Progenitor cell of endocrine pancreas (in vitro differentiated cells): Measurements from ENCODE around the gene AXIN2. TPM values are rescaled to one million over a fixed set of nuclear protein-coding genes. Genes with fewer than 3 reads are reported as not detected.

Source experiments
- DNase-seq: peaks from one replicate; pipeline ENCODE4 v3.0.0; 2021; ENCODE audit warnings: low spot score; ENCODE audit not compliant: unreplicated experiment
- H3K27ac Mint-ChIP-seq: 2 replicates; pipeline ENCODE4 v1.8.0; 2021; ENCODE audit warnings: mild to moderate bottlenecking, moderate library complexity, mixed read lengths
- H3K27me3 Mint-ChIP-seq: 2 replicates; pipeline ENCODE4 v1.8.0; 2021; ENCODE audit warnings: mixed read lengths
- H3K36me3 Mint-ChIP-seq: 2 replicates; pipeline ENCODE4 v1.8.0; 2022; ENCODE audit warnings: mixed read lengths; ENCODE audit not compliant: insufficient read depth
- H3K4me1 Mint-ChIP-seq: 2 replicates; pipeline ENCODE4 v1.8.0; 2021; ENCODE audit warnings: low read depth, mixed read lengths
- H3K4me3 Mint-ChIP-seq: 2 replicates; pipeline ENCODE4 v1.8.0; 2021; ENCODE audit warnings: low read depth, mild to moderate bottlenecking, moderate library complexity, mixed read lengths
- H3K9me3 Mint-ChIP-seq: 2 replicates; pipeline ENCODE4 v1.8.0; 2021; ENCODE audit warnings: low read depth, mixed read lengths
- total RNA-seq: library from RNA; stranded (reverse); gene quantifications from 2 replicates; pipeline ENCODE4 v1.2.1, GENCODE V29; 2021
- TF ChIP-seq, protein P1 (sequence below): fragments of 200-600 bp; sonication (generic); IDR thresholded peaks from one replicate; pipeline ENCODE4 v1.5.0; 2021; ENCODE audit warnings: antibody characterized with exemption, mild to moderate bottlenecking; ENCODE audit not compliant: unreplicated experiment

Gene AXIN2
- total RNA-seq, 1 donor from 2014 or later: 10.2 TPM

DNA sequence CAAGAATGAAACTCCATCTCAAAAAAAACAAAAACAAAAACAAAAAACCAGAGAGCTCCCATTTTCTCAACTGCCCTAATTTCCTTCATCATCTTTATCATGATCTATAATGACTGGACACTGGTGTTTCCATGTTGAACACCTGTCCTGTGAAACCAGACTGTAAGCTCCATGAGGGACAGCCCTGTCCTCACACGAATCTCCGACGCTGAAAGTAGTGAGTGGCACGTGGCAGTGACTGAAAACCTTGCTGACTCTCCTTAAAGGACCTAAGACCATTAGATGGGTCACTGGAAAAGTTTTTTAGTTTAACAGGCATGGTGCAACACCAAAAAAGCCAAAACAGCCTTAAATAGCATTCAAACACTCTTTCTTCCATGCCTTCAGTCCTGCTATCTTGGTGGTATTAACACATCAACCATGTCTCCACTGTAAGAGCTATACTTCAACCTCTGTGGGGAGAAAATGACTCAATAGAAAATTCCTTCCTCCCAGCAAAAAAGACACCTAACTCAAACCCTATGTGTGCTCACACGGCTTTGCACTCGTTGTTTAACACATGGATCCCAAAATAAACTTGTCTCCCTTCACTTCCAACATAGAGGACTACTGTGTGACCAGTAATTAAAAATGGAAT is 8.3 kb downstream of the AXIN2 start:
- no peak overlapping the region for H3K27ac Mint-ChIP-seq
- DNase-seq: no peak
- no peak overlapping the region for H3K4me3 Mint-ChIP-seq
- TF ChIP-seq, protein P1, sequence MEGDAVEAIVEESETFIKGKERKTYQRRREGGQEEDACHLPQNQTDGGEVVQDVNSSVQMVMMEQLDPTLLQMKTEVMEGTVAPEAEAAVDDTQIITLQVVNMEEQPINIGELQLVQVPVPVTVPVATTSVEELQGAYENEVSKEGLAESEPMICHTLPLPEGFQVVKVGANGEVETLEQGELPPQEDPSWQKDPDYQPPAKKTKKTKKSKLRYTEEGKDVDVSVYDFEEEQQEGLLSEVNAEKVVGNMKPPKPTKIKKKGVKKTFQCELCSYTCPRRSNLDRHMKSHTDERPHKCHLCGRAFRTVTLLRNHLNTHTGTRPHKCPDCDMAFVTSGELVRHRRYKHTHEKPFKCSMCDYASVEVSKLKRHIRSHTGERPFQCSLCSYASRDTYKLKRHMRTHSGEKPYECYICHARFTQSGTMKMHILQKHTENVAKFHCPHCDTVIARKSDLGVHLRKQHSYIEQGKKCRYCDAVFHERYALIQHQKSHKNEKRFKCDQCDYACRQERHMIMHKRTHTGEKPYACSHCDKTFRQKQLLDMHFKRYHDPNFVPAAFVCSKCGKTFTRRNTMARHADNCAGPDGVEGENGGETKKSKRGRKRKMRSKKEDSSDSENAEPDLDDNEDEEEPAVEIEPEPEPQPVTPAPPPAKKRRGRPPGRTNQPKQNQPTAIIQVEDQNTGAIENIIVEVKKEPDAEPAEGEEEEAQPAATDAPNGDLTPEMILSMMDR: no peak
- no peaks in the 10 kb centered on the region for H3K9me3 Mint-ChIP-seq
- peaks cover 7% of the 10 kb centered on the region for H3K4me1 Mint-ChIP-seq
- peaks cover 14% of the 10 kb centered on the region for H3K36me3 Mint-ChIP-seq
- no peaks in the 10 kb centered on the region for H3K27me3 Mint-ChIP-seq

DNA sequence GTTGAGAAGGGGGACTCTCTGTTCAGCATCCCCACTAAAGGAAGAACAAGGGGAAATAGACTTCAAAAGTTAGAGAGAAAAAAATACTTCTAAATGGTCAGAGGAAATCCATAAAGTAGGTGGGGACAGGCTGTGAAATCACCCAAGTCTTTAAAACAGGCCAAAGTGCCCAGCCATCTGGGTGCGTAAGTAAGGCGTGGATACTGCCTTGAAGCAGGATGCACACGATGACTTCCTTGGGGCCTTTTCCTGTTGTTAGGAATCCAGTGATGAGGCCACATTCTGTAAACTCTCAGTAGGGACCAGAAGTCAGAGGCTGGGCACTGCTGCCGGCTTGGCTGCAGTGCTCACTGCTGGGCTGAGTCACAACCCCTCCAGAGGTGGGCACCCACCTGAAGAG is 9.2 kb downstream of the AXIN2 start:
- Mint-ChIP-seq H3K4me3 (no peak overlapping the region), H3K36me3 (peaks cover 17% of the 10 kb centered on the region), H3K9me3 (no peaks in the 10 kb centered on the region), H3K27me3 (no peaks in the 10 kb centered on the region), H3K4me1 (peaks cover 12% of the 10 kb centered on the region), H3K27ac (no peak overlapping the region)
- TF ChIP-seq, protein P1: no peak
- no peak for DNase-seq

DNA sequence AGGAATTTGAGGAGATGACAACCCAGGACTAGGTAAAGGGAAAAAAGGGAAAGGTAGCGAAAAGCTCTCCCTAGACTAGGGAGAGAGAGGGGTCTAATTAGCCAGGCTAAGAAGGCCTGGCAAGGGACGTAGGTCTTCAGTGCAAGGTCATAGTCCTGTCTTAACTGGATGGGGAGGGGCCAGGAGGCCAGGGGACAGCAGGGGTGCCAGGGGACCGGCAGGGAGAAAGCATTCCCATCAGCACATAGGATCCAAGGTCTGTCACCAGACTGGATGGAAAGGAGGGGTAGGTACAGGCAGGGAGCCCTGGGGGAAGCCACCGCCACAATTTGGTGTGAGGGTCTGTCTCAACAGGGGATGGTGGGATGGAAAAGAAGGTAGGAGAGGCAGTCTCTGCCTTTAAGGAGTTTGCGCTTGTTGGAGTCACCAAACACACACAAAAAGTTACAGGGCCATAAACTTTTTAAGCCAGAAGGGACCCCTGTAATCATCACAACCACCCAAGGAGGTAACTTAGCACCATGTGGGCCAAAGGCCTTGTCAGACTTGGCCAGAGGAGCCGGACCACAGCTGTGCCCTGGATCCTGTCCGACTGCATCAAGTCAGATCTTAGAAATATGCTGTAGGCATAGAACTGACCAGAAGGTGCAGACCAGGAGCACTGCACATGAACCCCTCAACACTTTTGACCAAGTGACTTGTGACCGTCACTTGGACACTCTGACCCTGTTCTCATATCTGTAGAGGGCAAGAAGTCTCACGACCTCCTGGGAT is 10.0 kb downstream of the AXIN2 start:
- no peak for DNase-seq
- peaks cover 16% of the 10 kb centered on the region for H3K4me1 Mint-ChIP-seq
- no peaks in the 10 kb centered on the region for H3K27me3 Mint-ChIP-seq
- H3K4me3 Mint-ChIP-seq: no peak overlapping the region
- TF ChIP-seq, protein P1: no peak
- no peak overlapping the region for H3K27ac Mint-ChIP-seq
- H3K9me3 Mint-ChIP-seq: no peaks in the 10 kb centered on the region
- H3K36me3 Mint-ChIP-seq: peaks cover 17% of the 10 kb centered on the region

DNA sequence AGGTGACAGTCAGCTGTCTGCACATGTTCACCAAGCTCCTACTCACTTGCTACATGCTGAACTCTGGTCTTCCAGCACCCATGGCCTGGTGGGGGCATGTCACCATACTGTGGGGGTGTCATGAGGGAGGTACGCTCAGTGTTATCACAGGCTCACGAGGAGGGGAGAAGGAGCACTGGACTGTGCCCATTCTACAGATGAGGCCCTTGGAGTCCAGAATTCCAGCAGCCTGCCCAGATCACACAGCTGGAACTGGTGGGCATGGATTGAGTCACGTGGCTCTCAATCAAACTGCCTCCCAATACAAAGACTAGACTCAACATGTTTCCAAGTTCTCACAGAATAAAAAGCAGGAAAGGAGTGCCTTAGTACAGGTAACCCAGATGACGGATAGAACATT is 10.7 kb downstream of the AXIN2 start:
- TF ChIP-seq, protein P1: no peak
- H3K36me3 Mint-ChIP-seq: peaks cover 19% of the 10 kb centered on the region
- DNase-seq: no peak
- H3K4me1 Mint-ChIP-seq: peaks cover 16% of the 10 kb centered on the region
- no peaks in the 10 kb centered on the region for H3K27me3 Mint-ChIP-seq
- no peak overlapping the region for H3K27ac Mint-ChIP-seq
- H3K9me3 Mint-ChIP-seq: no peaks in the 10 kb centered on the region
- no peak overlapping the region for H3K4me3 Mint-ChIP-seq

DNA sequence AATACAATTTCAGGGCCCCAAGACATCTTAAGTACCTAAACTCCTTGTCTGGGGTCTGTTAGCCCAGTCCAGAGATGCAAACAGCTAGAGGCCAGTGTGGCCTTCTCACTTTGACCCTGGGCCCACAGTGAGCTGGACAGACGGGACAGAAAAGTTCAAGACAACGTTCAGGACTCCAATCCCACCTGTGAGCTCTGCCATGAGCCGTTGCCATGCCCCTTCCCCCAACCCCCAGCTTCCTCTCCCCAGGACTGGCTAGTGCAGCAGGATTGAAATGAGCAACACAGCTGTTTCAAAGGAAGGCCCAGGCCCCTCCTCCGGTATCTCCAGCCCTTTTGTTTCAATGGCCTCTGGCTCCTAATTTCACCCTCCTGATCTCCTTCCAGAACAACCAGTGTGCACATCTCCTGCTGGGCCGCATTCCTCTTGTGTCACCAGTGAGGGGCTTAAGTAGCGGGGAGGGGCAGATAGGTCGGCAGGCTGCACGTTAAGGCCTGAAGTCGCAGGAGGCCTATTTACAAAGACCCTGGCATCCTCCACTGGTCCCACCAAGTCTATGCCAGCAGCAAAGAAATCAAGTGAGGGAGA is 11.3 kb downstream of the AXIN2 start:
- DNase-seq: no peak
- Mint-ChIP-seq H3K9me3 (no peaks in the 10 kb centered on the region), H3K36me3 (peaks cover 19% of the 10 kb centered on the region), H3K4me3 (no peak overlapping the region), H3K27ac (no peak overlapping the region), H3K27me3 (no peaks in the 10 kb centered on the region), H3K4me1 (peaks cover 16% of the 10 kb centered on the region)
- TF ChIP-seq, protein P1: no peak
